ENCODE results near the gene EPG5. TPM values are rescaled to one million over a fixed set of nuclear protein-coding genes. Genes with fewer than 3 reads are reported as not detected.

EPG5 gene
- total and polyA plus RNA-seq, 4 donors: 3.2 to 20.3 (median 11.1) TPM

DNA sequence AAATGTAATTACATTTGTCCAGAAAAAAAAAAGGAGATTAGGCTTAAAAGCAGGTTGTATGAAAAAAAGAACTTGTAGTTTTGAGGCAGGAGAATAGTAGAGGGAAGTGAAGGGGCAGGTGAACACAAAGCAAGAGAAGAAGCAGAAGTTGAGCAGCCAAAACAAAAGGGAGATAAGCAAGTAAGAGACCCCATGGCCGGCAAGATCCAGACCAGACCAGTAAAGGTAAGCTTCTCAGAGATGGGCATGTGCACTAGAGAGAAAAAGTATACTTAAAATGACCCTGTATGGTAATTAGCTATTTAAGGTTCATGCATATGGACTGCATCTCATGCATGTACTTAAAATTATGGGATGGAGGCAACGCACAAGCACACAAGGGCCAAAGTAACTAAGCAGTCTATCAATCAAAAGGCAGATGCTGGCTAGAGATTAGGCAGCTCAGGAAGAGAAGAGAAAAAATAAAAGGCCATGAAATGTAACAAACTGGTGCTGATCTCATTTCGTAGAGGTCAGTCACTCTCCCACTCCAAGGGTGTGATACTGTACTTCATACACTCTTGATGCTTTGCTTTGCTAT, 132.0 kb downstream of the EPG5 start:
- DNase-seq (ENCODE audit: low spot score): no peak
- no peak overlapping the region for H3K9ac ChIP-seq (ENCODE audit: low read depth in 1 of 2, low read length in 2 of 2)
- H3K9me3 ChIP-seq (ENCODE audit: control insufficient read depth in 4 of 4, low read length in 3 of 4): no peaks in the 10 kb centered on the region
- TF ChIP-seq, protein P1, sequence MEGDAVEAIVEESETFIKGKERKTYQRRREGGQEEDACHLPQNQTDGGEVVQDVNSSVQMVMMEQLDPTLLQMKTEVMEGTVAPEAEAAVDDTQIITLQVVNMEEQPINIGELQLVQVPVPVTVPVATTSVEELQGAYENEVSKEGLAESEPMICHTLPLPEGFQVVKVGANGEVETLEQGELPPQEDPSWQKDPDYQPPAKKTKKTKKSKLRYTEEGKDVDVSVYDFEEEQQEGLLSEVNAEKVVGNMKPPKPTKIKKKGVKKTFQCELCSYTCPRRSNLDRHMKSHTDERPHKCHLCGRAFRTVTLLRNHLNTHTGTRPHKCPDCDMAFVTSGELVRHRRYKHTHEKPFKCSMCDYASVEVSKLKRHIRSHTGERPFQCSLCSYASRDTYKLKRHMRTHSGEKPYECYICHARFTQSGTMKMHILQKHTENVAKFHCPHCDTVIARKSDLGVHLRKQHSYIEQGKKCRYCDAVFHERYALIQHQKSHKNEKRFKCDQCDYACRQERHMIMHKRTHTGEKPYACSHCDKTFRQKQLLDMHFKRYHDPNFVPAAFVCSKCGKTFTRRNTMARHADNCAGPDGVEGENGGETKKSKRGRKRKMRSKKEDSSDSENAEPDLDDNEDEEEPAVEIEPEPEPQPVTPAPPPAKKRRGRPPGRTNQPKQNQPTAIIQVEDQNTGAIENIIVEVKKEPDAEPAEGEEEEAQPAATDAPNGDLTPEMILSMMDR (IDR thresholded peaks at IDR 0.05; ENCODE audit: low read depth, low read length, missing input control): no peak
- TF ChIP-seq, protein P2, sequence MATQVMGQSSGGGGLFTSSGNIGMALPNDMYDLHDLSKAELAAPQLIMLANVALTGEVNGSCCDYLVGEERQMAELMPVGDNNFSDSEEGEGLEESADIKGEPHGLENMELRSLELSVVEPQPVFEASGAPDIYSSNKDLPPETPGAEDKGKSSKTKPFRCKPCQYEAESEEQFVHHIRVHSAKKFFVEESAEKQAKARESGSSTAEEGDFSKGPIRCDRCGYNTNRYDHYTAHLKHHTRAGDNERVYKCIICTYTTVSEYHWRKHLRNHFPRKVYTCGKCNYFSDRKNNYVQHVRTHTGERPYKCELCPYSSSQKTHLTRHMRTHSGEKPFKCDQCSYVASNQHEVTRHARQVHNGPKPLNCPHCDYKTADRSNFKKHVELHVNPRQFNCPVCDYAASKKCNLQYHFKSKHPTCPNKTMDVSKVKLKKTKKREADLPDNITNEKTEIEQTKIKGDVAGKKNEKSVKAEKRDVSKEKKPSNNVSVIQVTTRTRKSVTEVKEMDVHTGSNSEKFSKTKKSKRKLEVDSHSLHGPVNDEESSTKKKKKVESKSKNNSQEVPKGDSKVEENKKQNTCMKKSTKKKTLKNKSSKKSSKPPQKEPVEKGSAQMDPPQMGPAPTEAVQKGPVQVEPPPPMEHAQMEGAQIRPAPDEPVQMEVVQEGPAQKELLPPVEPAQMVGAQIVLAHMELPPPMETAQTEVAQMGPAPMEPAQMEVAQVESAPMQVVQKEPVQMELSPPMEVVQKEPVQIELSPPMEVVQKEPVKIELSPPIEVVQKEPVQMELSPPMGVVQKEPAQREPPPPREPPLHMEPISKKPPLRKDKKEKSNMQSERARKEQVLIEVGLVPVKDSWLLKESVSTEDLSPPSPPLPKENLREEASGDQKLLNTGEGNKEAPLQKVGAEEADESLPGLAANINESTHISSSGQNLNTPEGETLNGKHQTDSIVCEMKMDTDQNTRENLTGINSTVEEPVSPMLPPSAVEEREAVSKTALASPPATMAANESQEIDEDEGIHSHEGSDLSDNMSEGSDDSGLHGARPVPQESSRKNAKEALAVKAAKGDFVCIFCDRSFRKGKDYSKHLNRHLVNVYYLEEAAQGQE (IDR thresholded peaks at IDR 0.05): no peak
- TF ChIP-seq HNF4A (conservative IDR thresholded peaks at IDR 0.05): no peak
- TF ChIP-seq, protein P3, sequence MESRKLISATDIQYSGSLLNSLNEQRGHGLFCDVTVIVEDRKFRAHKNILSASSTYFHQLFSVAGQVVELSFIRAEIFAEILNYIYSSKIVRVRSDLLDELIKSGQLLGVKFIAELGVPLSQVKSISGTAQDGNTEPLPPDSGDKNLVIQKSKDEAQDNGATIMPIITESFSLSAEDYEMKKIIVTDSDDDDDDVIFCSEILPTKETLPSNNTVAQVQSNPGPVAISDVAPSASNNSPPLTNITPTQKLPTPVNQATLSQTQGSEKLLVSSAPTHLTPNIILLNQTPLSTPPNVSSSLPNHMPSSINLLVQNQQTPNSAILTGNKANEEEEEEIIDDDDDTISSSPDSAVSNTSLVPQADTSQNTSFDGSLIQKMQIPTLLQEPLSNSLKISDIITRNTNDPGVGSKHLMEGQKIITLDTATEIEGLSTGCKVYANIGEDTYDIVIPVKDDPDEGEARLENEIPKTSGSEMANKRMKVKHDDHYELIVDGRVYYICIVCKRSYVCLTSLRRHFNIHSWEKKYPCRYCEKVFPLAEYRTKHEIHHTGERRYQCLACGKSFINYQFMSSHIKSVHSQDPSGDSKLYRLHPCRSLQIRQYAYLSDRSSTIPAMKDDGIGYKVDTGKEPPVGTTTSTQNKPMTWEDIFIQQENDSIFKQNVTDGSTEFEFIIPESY (IDR thresholded peaks at IDR 0.05): no peak
- no peak for TF ChIP-seq HNF4G (IDR thresholded peaks at IDR 0.05)
- TF ChIP-seq FOXA1 (IDR thresholded peaks at IDR 0.05): no peak
- no peak for TF ChIP-seq EGR1 (IDR thresholded peaks at IDR 0.05; ENCODE audit: low read depth in 2 of 2)
- no peak for TF ChIP-seq RAD21 (IDR thresholded peaks at IDR 0.05)
- TF ChIP-seq, protein P4, sequence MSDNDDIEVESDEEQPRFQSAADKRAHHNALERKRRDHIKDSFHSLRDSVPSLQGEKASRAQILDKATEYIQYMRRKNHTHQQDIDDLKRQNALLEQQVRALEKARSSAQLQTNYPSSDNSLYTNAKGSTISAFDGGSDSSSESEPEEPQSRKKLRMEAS (IDR thresholded peaks at IDR 0.05): no peak
- no peak for TF ChIP-seq NR2F2 (IDR thresholded peaks at IDR 0.05)
- peaks cover 9 to 37% (median 23%) of the 10 kb centered on the region in 4 donors for H3K4me1 ChIP-seq (ENCODE audit: control insufficient read depth in 4 of 4, insufficient read depth in 4 of 4, low read length in 3 of 4)
- H3K27ac ChIP-seq (ENCODE audit: low read depth in 1 of 2, low read length in 2 of 2): no peak overlapping the region
- H3K27me3 ChIP-seq (ENCODE audit: control insufficient read depth in 4 of 4, insufficient read depth in 4 of 4, low read length in 3 of 4): no peaks in the 10 kb centered on the region
- H3K36me3 ChIP-seq (ENCODE audit: control insufficient read depth in 4 of 4, insufficient read depth in 3 of 4, low read depth in 1 of 4, low read length in 3 of 4): no peaks in the 10 kb centered on the region
- 68% methylated on average over 3 of the region's 3 CpGs for WGBS
- no peak overlapping the region for H3K4me3 ChIP-seq (ENCODE audit: low read depth in 1 of 3, low read length in 3 of 3)

DNA sequence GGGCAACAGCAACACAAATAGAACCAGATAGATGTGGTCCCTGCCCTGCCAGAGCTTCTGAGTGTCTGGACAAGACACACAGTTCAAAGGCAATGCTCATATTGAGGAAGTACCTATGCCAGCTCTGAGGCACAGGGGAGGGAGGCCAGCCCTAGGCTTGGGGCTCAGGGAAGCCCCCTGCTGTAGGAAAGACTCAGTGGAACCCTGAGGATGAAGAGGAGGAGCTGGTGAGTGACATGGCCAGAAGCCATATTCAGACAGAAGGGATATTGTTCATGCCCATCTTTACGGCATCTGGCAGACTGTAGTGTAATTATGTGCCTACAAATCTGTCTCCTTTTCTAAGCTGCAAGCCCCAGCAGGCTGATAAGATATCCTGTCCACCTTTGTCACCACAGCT, 132.8 kb downstream of the EPG5 start:
- Histone ChIP-seq H3K27ac (ENCODE audit: low read depth in 1 of 2, low read length in 2 of 2) (no peak overlapping the region), H3K4me1 (ENCODE audit: control insufficient read depth in 4 of 4, insufficient read depth in 4 of 4, low read length in 3 of 4) (peaks cover 9 to 36% (median 19%) of the 10 kb centered on the region in 4 donors), H3K27me3 (ENCODE audit: control insufficient read depth in 4 of 4, insufficient read depth in 4 of 4, low read length in 3 of 4) (no peaks in the 10 kb centered on the region), H3K36me3 (ENCODE audit: control insufficient read depth in 4 of 4, insufficient read depth in 3 of 4, low read depth in 1 of 4, low read length in 3 of 4) (no peaks in the 10 kb centered on the region), H3K9me3 (ENCODE audit: control insufficient read depth in 4 of 4, low read length in 3 of 4) (no peaks in the 10 kb centered on the region), H3K4me3 (ENCODE audit: low read depth in 1 of 3, low read length in 3 of 3) (no peak overlapping the region), H3K9ac (ENCODE audit: low read depth in 1 of 2, low read length in 2 of 2) (no peak overlapping the region)
- DNase-seq (ENCODE audit: low spot score): no peak
- no peak for TF ChIP-seq HNF4G (IDR thresholded peaks at IDR 0.05)
- no peak for TF ChIP-seq FOXA1 (IDR thresholded peaks at IDR 0.05)
- no peak for TF ChIP-seq TAF1 (conservative IDR thresholded peaks at IDR 0.05)
- TF ChIP-seq GABPA (IDR thresholded peaks at IDR 0.05 in 1 of 2, conservative IDR thresholded peaks at IDR 0.05 in 1 of 2): no peak
- TF ChIP-seq FOXA2 (IDR thresholded peaks at IDR 0.05): no peak
- TF ChIP-seq RXRA (IDR thresholded peaks at IDR 0.05): no peak
- TF ChIP-seq, protein P4 (IDR thresholded peaks at IDR 0.05): no peak
- TF ChIP-seq, protein P2 (IDR thresholded peaks at IDR 0.05): no peak
- WGBS: 73% methylated on average over 1 of the region's 1 CpG
